ENCODE data around the gene MRPS12. TPM values are rescaled to one million over a fixed set of nuclear protein-coding genes. Genes with fewer than 3 reads are reported as not detected.

The MRPS12 gene
- total RNA-seq, 1 donor from 2014 or later = 30.7 TPM

GRCh38 chr19:38979812-38980211, 49.1 kb downstream of the MRPS12 start:
- H3K4me1 Mint-ChIP-seq (ENCODE audit: unreplicated experiment) = peaks cover 13% of the 10 kb centered on the region
- no peaks in the 10 kb centered on the region for H3K27me3 Mint-ChIP-seq (ENCODE audit: unreplicated experiment)
- H3K36me3 Mint-ChIP-seq (ENCODE audit: unreplicated experiment) = no peaks in the 10 kb centered on the region
- DNase-seq (ENCODE audit: extremely low spot score, unreplicated experiment) = no peak
- H3K4me3 Mint-ChIP-seq (ENCODE audit: unreplicated experiment) = no peak overlapping the region
- no peak overlapping the region for H3K27ac Mint-ChIP-seq (ENCODE audit: unreplicated experiment)
- no peak for TF ChIP-seq CTCF (IDR thresholded peaks at IDR 0.05)
- H3K9me3 Mint-ChIP-seq (ENCODE audit: unreplicated experiment) = peaks cover 4% of the 10 kb centered on the region

GRCh38 chr19:38980583-38981374, 50.0 kb downstream of the MRPS12 start:
- Mint-ChIP-seq H3K4me1 (ENCODE audit: unreplicated experiment) (peaks cover 9% of the 10 kb centered on the region), H3K27ac (ENCODE audit: unreplicated experiment) (no peak overlapping the region), H3K4me3 (ENCODE audit: unreplicated experiment) (no peak overlapping the region), H3K27me3 (ENCODE audit: unreplicated experiment) (peaks cover 5% of the 10 kb centered on the region), H3K9me3 (ENCODE audit: unreplicated experiment) (peaks cover 4% of the 10 kb centered on the region), H3K36me3 (ENCODE audit: unreplicated experiment) (no peaks in the 10 kb centered on the region)
- TF ChIP-seq CTCF (IDR thresholded peaks at IDR 0.05) = no peak
- DNase-seq (ENCODE audit: extremely low spot score, unreplicated experiment) = no peak

Other genes starting within 250 kb of the MRPS12 start
- gene CAPN12, start 186.5 kb upstream of the MRPS12 start, total RNA-seq = not detected in 2 replicates
- gene LGALS7, start 157.4 kb upstream of the MRPS12 start, total RNA-seq = not detected in 2 replicates
- not detected in 2 replicates for gene LGALS7B, start 141.7 kb upstream of the MRPS12 start, total RNA-seq
- 0.31 TPM in 1 of 2 replicates, not detected in the other for gene LGALS4, start 118.0 kb upstream of the MRPS12 start, total RNA-seq
- gene ECH1, start 99.2 kb upstream of the MRPS12 start, total RNA-seq = 83.6 and 99.1 TPM in 2 replicates
- gene HNRNPL, start 81.0 kb upstream of the MRPS12 start, total RNA-seq = 262 and 277 TPM in 2 replicates
- gene RINL, start 52.7 kb upstream of the MRPS12 start, total RNA-seq = 0.55 TPM in 1 of 2 replicates, not detected in the other
- gene SIRT2, start 31.3 kb upstream of the MRPS12 start, total RNA-seq = 70.2 and 72.4 TPM in 2 replicates
- gene NFKBIB, start 31.0 kb upstream of the MRPS12 start, total RNA-seq = 18.0 and 18.7 TPM in 2 replicates
- 0.43 TPM in 1 of 2 replicates, not detected in the other for gene CCER2, start 18.8 kb upstream of the MRPS12 start, total RNA-seq
- 25.0 and 26.7 TPM in 2 replicates for gene SARS2, start 181 bp upstream of the MRPS12 start, total RNA-seq
- 41.3 and 44.9 TPM in 2 replicates for gene FBXO17, start 44.8 kb downstream of the MRPS12 start, total RNA-seq
- 4.4 and 6.0 TPM in 2 replicates for gene FBXO27, start 101.6 kb downstream of the MRPS12 start, total RNA-seq
- not detected in 2 replicates for gene ACP7, start 153.4 kb downstream of the MRPS12 start, total RNA-seq
- gene PAK4, start 194.8 kb downstream of the MRPS12 start, total RNA-seq = 14.8 and 16.5 TPM in 2 replicates